GM06990 (cell line): ENCODE results near the gene PDGFA.

ENCODE experiments used
- DNase-seq: peaks from one replicate; pipeline ENCODE4 v3.0.0-alpha.2; 2011; ENCODE audit not compliant: insufficient read length; ENCODE audit errors: extremely low read depth
- H3K27me3 ChIP-seq: replicated peaks from 2 replicates; pipeline ENCODE4 v1.6.0; 2011; ENCODE audit warnings: low read length; ENCODE audit not compliant: control insufficient read depth, insufficient read depth
- H3K36me3 ChIP-seq: 2 replicates; pipeline ENCODE4 v1.5.1; 2011; ENCODE audit warnings: low read length; ENCODE audit not compliant: control insufficient read depth, insufficient read depth
- H3K4me3 ChIP-seq: replicated peaks from 2 replicates; pipeline ENCODE4 v1.5.1; 2011; ENCODE audit warnings: low read depth, mild to moderate bottlenecking, control low read depth, low read length
- CTCF ChIP-seq: IDR thresholded peaks from 2 replicates; pipeline ENCODE4 v1.5.1; 2011; ENCODE audit warnings: low read length, control low read depth, mild to moderate bottlenecking, inconsistent platforms; ENCODE audit not compliant: insufficient read depth, poor library complexity, severe bottlenecking

Gene PDGFA

GRCh38 chr7:549066-549890 lies 29.6 kb upstream of the PDGFA start:
- DNase-seq, result no peak

GRCh38 chr7:548401-548800 lies 28.8 kb upstream of the PDGFA start:
- Histone ChIP-seq H3K27me3 (no peaks in the 10 kb centered on the region), H3K36me3 (no peaks in the 10 kb centered on the region; the same call in 1 of the 2 replicates), H3K4me3 (no peak overlapping the region)
- DNase-seq, result no peak
- no peak for TF ChIP-seq CTCF

More at GRCh38 chr7:549066-549890, 29.6 kb upstream of the PDGFA start:
- TF ChIP-seq CTCF, result no peak
- no peaks in the 10 kb centered on the region; the same call in 1 of the 2 replicates for H3K36me3 ChIP-seq
- H3K27me3 ChIP-seq, result no peaks in the 10 kb centered on the region
- no peak overlapping the region for H3K4me3 ChIP-seq

GRCh38 chr7:545470-545869 lies 25.8 kb upstream of the PDGFA start:
- no peak for DNase-seq
- Histone ChIP-seq H3K36me3 (no peaks in the 10 kb centered on the region; the same call in 1 of the 2 replicates), H3K4me3 (no peak overlapping the region), H3K27me3 (no peaks in the 10 kb centered on the region)
- no peak for TF ChIP-seq CTCF

- DNase-seq, result no peak
Observed at GRCh38 chr7:544338-545221, 24.9 kb upstream of the PDGFA start.

More at GRCh38 chr7:544338-545221, 24.9 kb upstream of the PDGFA start:
- H3K27me3 ChIP-seq, result no peaks in the 10 kb centered on the region
- H3K4me3 ChIP-seq, result no peak overlapping the region
- H3K36me3 ChIP-seq, result no peaks in the 10 kb centered on the region; the same call in 1 of the 2 replicates
- no peak for TF ChIP-seq CTCF
